SK-N-SH treated with all-trans-retinoic acid at 6 μM for 48 hours (cell line): ENCODE data around the gene GAL3ST1.

Source experiments
- ATAC-seq: fragments of 200-7000 bp; cut with Tn5 transposase; 3 replicates; pipeline ENCODE4 v1.9.1; 2020; ENCODE audit warnings: mild to moderate bottlenecking, moderate library complexity
- ARNTL ChIP-seq: fragments of 450-650 bp; formaldehyde crosslinking; IDR thresholded peaks from 2 replicates; pipeline ENCODE4 v1.5.0; 2020; ENCODE audit warnings: low read depth, mild to moderate bottlenecking, moderate library complexity, borderline replicate concordance
- BACH2 ChIP-seq: fragments of 250-450 bp; sonication (Bioruptor Pico); IDR thresholded peaks from 2 replicates; pipeline ENCODE4 v1.9.0; 2021; ENCODE audit warnings: mild to moderate bottlenecking, borderline replicate concordance
- CSDC2 ChIP-seq: fragments of 250-450 bp; sonication (Bioruptor Pico); IDR thresholded peaks from 2 replicates; pipeline ENCODE4 v1.5.0; 2020; ENCODE audit warnings: mild to moderate bottlenecking, moderate library complexity
- ESRRG ChIP-seq: fragments of 250-450 bp; sonication (Bioruptor Pico); IDR thresholded peaks from 2 replicates; pipeline ENCODE4 v1.6.1; 2021; ENCODE audit warnings: mild to moderate bottlenecking
- GLIS3 ChIP-seq: fragments of 250-450 bp; sonication (Bioruptor Pico); IDR thresholded peaks from 2 replicates; pipeline ENCODE4 v1.5.0; 2020; ENCODE audit warnings: mild to moderate bottlenecking, moderate library complexity
- ISL1 ChIP-seq: fragments of 250-450 bp; sonication (Bioruptor Pico); IDR thresholded peaks from 2 replicates; pipeline ENCODE4 v2.1.2; 2022; ENCODE audit warnings: mild to moderate bottlenecking, moderate library complexity
- PPARA ChIP-seq: fragments of 250-450 bp; sonication (Bioruptor Pico); IDR thresholded peaks from 2 replicates; pipeline ENCODE4 v1.5.0; 2020; ENCODE audit warnings: mild to moderate bottlenecking, borderline replicate concordance
- RARB ChIP-seq: fragments of 250-450 bp; sonication (Bioruptor Pico); IDR thresholded peaks from 2 replicates; pipeline ENCODE4 v1.8.0; 2021; ENCODE audit warnings: mild to moderate bottlenecking, moderate library complexity
- SNAI2 ChIP-seq: fragments of 250-450 bp; sonication (Bioruptor Pico); IDR thresholded peaks from 2 replicates; pipeline ENCODE4 v1.5.0; 2020; ENCODE audit warnings: mild to moderate bottlenecking, moderate library complexity
- TCF4 ChIP-seq: fragments of 250-450 bp; sonication (Bioruptor Pico); IDR thresholded peaks from 2 replicates; pipeline ENCODE4 v1.8.0; 2021; ENCODE audit warnings: mild to moderate bottlenecking, moderate library complexity, borderline replicate concordance
- TOX ChIP-seq: fragments of 250-450 bp; sonication (Bioruptor Pico); IDR thresholded peaks from 2 replicates; pipeline ENCODE4 v1.8.0; 2021; ENCODE audit warnings: mild to moderate bottlenecking, moderate library complexity, borderline replicate concordance
- ZC3H10 ChIP-seq: fragments of 250-450 bp; sonication (Bioruptor Pico); IDR thresholded peaks from 2 replicates; pipeline ENCODE4 v1.5.1; 2021; ENCODE audit warnings: mild to moderate bottlenecking, moderate library complexity
- ZFP3 ChIP-seq: fragments of 250-450 bp; sonication (Bioruptor Pico); IDR thresholded peaks from 2 replicates; pipeline ENCODE4 v1.5.0; 2020; ENCODE audit warnings: mild to moderate bottlenecking, moderate library complexity
- ZFP30 ChIP-seq: fragments of 450-650 bp; formaldehyde crosslinking; IDR thresholded peaks from 2 replicates; pipeline ENCODE4 v1.5.0; 2022; ENCODE audit warnings: mild to moderate bottlenecking, moderate library complexity
- ZNF565 ChIP-seq: fragments of 450-650 bp; formaldehyde crosslinking; conservative IDR thresholded peaks from 2 replicates; pipeline ENCODE4 v1.5.0; 2020; ENCODE audit warnings: low read depth, mild to moderate bottlenecking, moderate library complexity
- ZNF70 ChIP-seq: fragments of 450-650 bp; formaldehyde crosslinking; IDR thresholded peaks from 2 replicates; pipeline ENCODE4 v1.5.0; 2020; ENCODE audit warnings: mild to moderate bottlenecking, moderate library complexity
- TF ChIP-seq, protein P1 (sequence below): fragments of 250-450 bp; sonication (Bioruptor Pico); IDR thresholded peaks from 2 replicates; pipeline ENCODE4 v1.8.0; 2021; ENCODE audit warnings: low read depth, mild to moderate bottlenecking, moderate library complexity, borderline replicate concordance
- TF ChIP-seq, protein P2 (sequence below): fragments of 250-450 bp; sonication (Bioruptor Pico); IDR thresholded peaks from 2 replicates; pipeline ENCODE4 v1.5.1; 2021; ENCODE audit warnings: mild to moderate bottlenecking, moderate library complexity
- TF ChIP-seq, protein P3 (sequence below): fragments of 250-450 bp; sonication (Bioruptor Pico); IDR thresholded peaks from 2 replicates; pipeline ENCODE4 v1.8.0; 2020; ENCODE audit warnings: mild to moderate bottlenecking, moderate library complexity, borderline replicate concordance
- TF ChIP-seq, protein P4 (sequence below): fragments of 250-450 bp; sonication (Bioruptor Pico); IDR thresholded peaks from 2 replicates; pipeline ENCODE4 v1.5.1; 2020; ENCODE audit warnings: low read depth, mild to moderate bottlenecking, moderate library complexity
- TF ChIP-seq, protein P5 (sequence below): fragments of 250-450 bp; sonication (Bioruptor Pico); IDR thresholded peaks from 2 replicates; pipeline ENCODE4 v1.5.0; 2020; ENCODE audit warnings: mild to moderate bottlenecking, moderate library complexity

The GAL3ST1 gene

DNA sequence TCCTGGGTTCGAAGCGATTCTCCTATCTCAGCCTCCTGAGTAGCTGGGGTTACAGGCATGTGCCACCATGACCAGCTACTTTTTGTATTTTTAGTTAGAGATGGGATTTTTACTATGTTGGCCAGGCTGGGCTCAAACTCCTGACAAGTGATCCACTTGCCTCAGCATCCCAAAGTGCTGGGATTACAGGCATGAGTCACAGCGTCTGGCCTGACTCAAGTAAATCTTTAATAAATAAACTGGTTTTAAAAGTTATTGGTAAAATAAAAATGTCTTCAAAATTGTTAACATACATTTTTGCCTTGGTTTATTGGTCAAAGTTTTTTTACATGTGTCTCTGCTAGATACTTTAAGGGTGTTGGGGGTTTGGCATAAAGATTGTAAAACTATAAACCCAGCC, 24.5 kb upstream of the GAL3ST1 start:
- no peak for TF ChIP-seq ZFP30 (CRISPR knock-in tag)
- TF ChIP-seq CSDC2 (CRISPR knock-in tag) = no peak
- TF ChIP-seq ESRRG (CRISPR knock-in tag) = no peak
- TF ChIP-seq, protein P1, sequence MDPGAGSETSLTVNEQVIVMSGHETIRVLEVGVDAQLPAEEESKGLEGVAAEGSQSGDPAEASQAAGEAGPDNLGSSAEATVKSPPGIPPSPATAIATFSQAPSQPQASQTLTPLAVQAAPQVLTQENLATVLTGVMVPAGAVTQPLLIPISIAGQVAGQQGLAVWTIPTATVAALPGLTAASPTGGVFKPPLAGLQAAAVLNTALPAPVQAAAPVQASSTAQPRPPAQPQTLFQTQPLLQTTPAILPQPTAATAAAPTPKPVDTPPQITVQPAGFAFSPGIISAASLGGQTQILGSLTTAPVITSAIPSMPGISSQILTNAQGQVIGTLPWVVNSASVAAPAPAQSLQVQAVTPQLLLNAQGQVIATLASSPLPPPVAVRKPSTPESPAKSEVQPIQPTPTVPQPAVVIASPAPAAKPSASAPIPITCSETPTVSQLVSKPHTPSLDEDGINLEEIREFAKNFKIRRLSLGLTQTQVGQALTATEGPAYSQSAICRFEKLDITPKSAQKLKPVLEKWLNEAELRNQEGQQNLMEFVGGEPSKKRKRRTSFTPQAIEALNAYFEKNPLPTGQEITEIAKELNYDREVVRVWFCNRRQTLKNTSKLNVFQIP (CRISPR knock-in tag) = no peak
- TF ChIP-seq, protein P2, sequence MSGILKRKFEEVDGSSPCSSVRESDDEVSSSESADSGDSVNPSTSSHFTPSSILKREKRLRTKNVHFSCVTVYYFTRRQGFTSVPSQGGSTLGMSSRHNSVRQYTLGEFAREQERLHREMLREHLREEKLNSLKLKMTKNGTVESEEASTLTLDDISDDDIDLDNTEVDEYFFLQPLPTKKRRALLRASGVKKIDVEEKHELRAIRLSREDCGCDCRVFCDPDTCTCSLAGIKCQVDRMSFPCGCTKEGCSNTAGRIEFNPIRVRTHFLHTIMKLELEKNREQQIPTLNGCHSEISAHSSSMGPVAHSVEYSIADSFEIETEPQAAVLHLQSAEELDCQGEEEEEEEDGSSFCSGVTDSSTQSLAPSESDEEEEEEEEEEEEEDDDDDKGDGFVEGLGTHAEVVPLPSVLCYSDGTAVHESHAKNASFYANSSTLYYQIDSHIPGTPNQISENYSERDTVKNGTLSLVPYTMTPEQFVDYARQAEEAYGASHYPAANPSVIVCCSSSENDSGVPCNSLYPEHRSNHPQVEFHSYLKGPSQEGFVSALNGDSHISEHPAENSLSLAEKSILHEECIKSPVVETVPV (CRISPR knock-in tag) = no peak
- TF ChIP-seq ZFP3 (CRISPR knock-in tag) = no peak
- no peak for TF ChIP-seq TCF4
- TF ChIP-seq, protein P3, sequence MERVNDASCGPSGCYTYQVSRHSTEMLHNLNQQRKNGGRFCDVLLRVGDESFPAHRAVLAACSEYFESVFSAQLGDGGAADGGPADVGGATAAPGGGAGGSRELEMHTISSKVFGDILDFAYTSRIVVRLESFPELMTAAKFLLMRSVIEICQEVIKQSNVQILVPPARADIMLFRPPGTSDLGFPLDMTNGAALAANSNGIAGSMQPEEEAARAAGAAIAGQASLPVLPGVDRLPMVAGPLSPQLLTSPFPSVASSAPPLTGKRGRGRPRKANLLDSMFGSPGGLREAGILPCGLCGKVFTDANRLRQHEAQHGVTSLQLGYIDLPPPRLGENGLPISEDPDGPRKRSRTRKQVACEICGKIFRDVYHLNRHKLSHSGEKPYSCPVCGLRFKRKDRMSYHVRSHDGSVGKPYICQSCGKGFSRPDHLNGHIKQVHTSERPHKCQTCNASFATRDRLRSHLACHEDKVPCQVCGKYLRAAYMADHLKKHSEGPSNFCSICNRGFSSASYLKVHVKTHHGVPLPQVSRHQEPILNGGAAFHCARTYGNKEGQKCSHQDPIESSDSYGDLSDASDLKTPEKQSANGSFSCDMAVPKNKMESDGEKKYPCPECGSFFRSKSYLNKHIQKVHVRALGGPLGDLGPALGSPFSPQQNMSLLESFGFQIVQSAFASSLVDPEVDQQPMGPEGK (CRISPR knock-in tag) = no peak
- TF ChIP-seq ISL1 (CRISPR knock-in tag) = no peak
- TF ChIP-seq SNAI2 = no peak
- TF ChIP-seq BACH2 (CRISPR knock-in tag) = no peak
- TF ChIP-seq, protein P4, sequence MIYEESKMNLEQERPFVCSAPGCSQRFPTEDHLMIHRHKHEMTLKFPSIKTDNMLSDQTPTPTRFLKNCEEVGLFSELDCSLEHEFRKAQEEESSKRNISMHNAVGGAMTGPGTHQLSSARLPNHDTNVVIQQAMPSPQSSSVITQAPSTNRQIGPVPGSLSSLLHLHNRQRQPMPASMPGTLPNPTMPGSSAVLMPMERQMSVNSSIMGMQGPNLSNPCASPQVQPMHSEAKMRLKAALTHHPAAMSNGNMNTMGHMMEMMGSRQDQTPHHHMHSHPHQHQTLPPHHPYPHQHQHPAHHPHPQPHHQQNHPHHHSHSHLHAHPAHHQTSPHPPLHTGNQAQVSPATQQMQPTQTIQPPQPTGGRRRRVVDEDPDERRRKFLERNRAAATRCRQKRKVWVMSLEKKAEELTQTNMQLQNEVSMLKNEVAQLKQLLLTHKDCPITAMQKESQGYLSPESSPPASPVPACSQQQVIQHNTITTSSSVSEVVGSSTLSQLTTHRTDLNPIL (CRISPR knock-in tag) = no peak
- TF ChIP-seq ZNF565 = no peak
- ATAC-seq = no peak

DNA sequence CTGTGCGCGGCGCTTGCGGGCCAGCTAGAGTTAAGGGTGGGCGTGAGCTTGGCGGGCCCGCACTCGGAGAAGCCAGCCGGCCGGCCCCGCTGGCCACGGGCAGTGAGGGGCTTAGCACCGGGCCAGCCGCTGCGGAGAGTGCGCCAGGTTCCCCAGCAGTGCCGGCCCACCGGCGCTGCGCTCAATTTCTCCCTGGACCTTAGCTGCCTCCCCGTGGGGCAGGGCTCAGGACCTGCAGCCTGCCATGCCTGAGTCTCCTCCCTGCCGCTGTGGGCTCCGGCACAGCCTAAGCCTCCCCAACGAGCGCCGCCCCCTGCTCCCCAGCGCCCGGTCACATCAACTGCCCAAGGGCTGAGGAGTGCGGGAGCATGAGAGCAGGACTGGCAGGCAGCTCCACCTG, 22.4 kb upstream of the GAL3ST1 start:
- no peak for ATAC-seq
- TF ChIP-seq ISL1 (CRISPR knock-in tag) = no peak
- TF ChIP-seq GLIS3 (CRISPR knock-in tag) = no peak
- TF ChIP-seq TOX (CRISPR knock-in tag) = no peak
- no peak for TF ChIP-seq ESRRG (CRISPR knock-in tag)
- TF ChIP-seq PPARA (CRISPR knock-in tag) = no peak
- no peak for TF ChIP-seq ZC3H10 (CRISPR knock-in tag)
- TF ChIP-seq, protein P4 (CRISPR knock-in tag) = no peak
- no peak for TF ChIP-seq TCF4
- TF ChIP-seq, protein P3 (CRISPR knock-in tag) = no peak
- TF ChIP-seq ZNF565 = no peak
- TF ChIP-seq, protein P5, sequence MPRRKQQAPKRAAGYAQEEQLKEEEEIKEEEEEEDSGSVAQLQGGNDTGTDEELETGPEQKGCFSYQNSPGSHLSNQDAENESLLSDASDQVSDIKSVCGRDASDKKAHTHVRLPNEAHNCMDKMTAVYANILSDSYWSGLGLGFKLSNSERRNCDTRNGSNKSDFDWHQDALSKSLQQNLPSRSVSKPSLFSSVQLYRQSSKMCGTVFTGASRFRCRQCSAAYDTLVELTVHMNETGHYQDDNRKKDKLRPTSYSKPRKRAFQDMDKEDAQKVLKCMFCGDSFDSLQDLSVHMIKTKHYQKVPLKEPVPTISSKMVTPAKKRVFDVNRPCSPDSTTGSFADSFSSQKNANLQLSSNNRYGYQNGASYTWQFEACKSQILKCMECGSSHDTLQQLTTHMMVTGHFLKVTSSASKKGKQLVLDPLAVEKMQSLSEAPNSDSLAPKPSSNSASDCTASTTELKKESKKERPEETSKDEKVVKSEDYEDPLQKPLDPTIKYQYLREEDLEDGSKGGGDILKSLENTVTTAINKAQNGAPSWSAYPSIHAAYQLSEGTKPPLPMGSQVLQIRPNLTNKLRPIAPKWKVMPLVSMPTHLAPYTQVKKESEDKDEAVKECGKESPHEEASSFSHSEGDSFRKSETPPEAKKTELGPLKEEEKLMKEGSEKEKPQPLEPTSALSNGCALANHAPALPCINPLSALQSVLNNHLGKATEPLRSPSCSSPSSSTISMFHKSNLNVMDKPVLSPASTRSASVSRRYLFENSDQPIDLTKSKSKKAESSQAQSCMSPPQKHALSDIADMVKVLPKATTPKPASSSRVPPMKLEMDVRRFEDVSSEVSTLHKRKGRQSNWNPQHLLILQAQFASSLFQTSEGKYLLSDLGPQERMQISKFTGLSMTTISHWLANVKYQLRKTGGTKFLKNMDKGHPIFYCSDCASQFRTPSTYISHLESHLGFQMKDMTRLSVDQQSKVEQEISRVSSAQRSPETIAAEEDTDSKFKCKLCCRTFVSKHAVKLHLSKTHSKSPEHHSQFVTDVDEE (CRISPR knock-in tag) = no peak
- TF ChIP-seq, protein P2 (CRISPR knock-in tag) = no peak
- TF ChIP-seq BACH2 (CRISPR knock-in tag) = no peak
- TF ChIP-seq ZFP3 (CRISPR knock-in tag) = no peak
- TF ChIP-seq ZNF70 (CRISPR knock-in tag) = no peak
- TF ChIP-seq SNAI2 = no peak
- TF ChIP-seq ZFP30 (CRISPR knock-in tag) = no peak
- no peak for TF ChIP-seq RARB (CRISPR knock-in tag)
- no peak for TF ChIP-seq ARNTL (CRISPR knock-in tag)
- TF ChIP-seq, protein P1 (CRISPR knock-in tag) = no peak
